Osteoblast (primary cell): Measurements from ENCODE around the gene PRICKLE2. TPM values are rescaled to one million over a fixed set of nuclear protein-coding genes. Genes with fewer than 3 reads are reported as not detected.

ENCODE experiments used
- DNase-seq: peaks from one replicate; pipeline ENCODE4 v3.0.0; 2011; ENCODE audit warnings: low spot score, mixed read lengths; ENCODE audit not compliant: insufficient read length; ENCODE audit errors: missing footprints
- H2AFZ ChIP-seq: 2 replicates; pipeline ENCODE4 v1.6.0; 2011; ENCODE audit warnings: mild to moderate bottlenecking, low read length
- H3K27ac ChIP-seq: 2 replicates; pipeline ENCODE4 v1.5.1; 2011; ENCODE audit warnings: mild to moderate bottlenecking, low read depth, low read length, moderate library complexity
- H3K27me3 ChIP-seq: 2 replicates; pipeline ENCODE4 v1.6.0; 2012; ENCODE audit warnings: mild to moderate bottlenecking, control low read depth, inconsistent platforms, low read length, moderate library complexity; ENCODE audit not compliant: insufficient read depth
- H3K36me3 ChIP-seq: 2 replicates; pipeline ENCODE4 v1.5.1; 2011; ENCODE audit warnings: mild to moderate bottlenecking, low read length, control low read depth, moderate library complexity; ENCODE audit not compliant: insufficient read depth
- H3K4me1 ChIP-seq: 2 replicates; pipeline ENCODE4 v1.5.1; 2011; ENCODE audit warnings: mild to moderate bottlenecking, low read length, control low read depth, moderate library complexity; ENCODE audit not compliant: insufficient read depth
- H3K4me2 ChIP-seq: 2 replicates; pipeline ENCODE4 v1.6.0; 2011; ENCODE audit warnings: mild to moderate bottlenecking, low read length; ENCODE audit not compliant: insufficient read depth
- H3K4me3 ChIP-seq: fragments of 200-600 bp; sonication (generic); 3 replicates; pipeline ENCODE4 v1.5.1; 2012; ENCODE audit warnings: mild to moderate bottlenecking, low read length, inconsistent platforms; ENCODE audit not compliant: insufficient read depth
- H3K79me2 ChIP-seq: 2 replicates; pipeline ENCODE4 v1.6.0; 2012; ENCODE audit warnings: mild to moderate bottlenecking, low read length, control low read depth, inconsistent platforms; ENCODE audit not compliant: insufficient read depth
- H3K9me3 ChIP-seq: 2 replicates; pipeline ENCODE4 v1.5.1; 2011; ENCODE audit warnings: low read depth, low read length, control low read depth
- H4K20me1 ChIP-seq: 2 replicates; pipeline ENCODE4 v1.6.0; 2012; ENCODE audit warnings: mild to moderate bottlenecking, low read length, control low read depth; ENCODE audit not compliant: insufficient read depth
- CTCF ChIP-seq: IDR thresholded peaks from 2 replicates; pipeline ENCODE4 v1.5.1; 2011; ENCODE audit warnings: mild to moderate bottlenecking, low read depth, low read length, moderate library complexity; ENCODE audit errors: extremely low read depth
- total RNA-seq: library from RNA; depleted of rRNA; stranded (reverse); fragments of >200 nt; gene quantifications from 2 replicates; pipeline ENCODE4 v1.2.3, GENCODE V29; 2012

Gene PRICKLE2
- total RNA-seq, 1 donor = 18.8 TPM

GRCh38 chr3:64131725-64132469 is 93.4 kb downstream of the PRICKLE2 start:
- no peaks in the 10 kb centered on the region for H3K79me2 ChIP-seq
- no peak overlapping the region for H3K4me2 ChIP-seq
- no peaks in the 10 kb centered on the region for H3K9me3 ChIP-seq
- H3K27ac ChIP-seq = no peak overlapping the region
- H3K4me1 ChIP-seq = no peaks in the 10 kb centered on the region
- H3K27me3 ChIP-seq = no peaks in the 10 kb centered on the region
- no peaks in the 10 kb centered on the region for H3K36me3 ChIP-seq
- H2AFZ ChIP-seq = no peak overlapping the region
- no peak overlapping the region for H3K4me3 ChIP-seq
- DNase-seq = no peak
- H4K20me1 ChIP-seq = peaks cover 21% of the 10 kb centered on the region
- TF ChIP-seq CTCF = no peak

- Histone ChIP-seq H3K4me1 (no peaks in the 10 kb centered on the region), H3K36me3 (no peaks in the 10 kb centered on the region), H3K4me3 (no peak overlapping the region), H2AFZ (no peak overlapping the region), H3K9me3 (no peaks in the 10 kb centered on the region), H3K79me2 (no peaks in the 10 kb centered on the region), H4K20me1 (peaks cover 22% of the 10 kb centered on the region), H3K27me3 (no peaks in the 10 kb centered on the region), H3K4me2 (no peak overlapping the region), H3K27ac (no peak overlapping the region)
- no peak for DNase-seq
- no peak for TF ChIP-seq CTCF
Measured at GRCh38 chr3:64130436-64130835, 94.8 kb downstream of the PRICKLE2 start.

- Histone ChIP-seq H3K4me1 (no peaks in the 10 kb centered on the region), H3K9me3 (no peaks in the 10 kb centered on the region), H2AFZ (no peak overlapping the region), H3K27me3 (no peaks in the 10 kb centered on the region), H3K27ac (no peak overlapping the region), H3K4me2 (no peak overlapping the region), H3K4me3 (no peak overlapping the region), H4K20me1 (peaks cover 22% of the 10 kb centered on the region), H3K36me3 (no peaks in the 10 kb centered on the region), H3K79me2 (no peaks in the 10 kb centered on the region)
- TF ChIP-seq CTCF = no peak
- DNase-seq = no peak
Measured at GRCh38 chr3:64129581-64129980, 95.7 kb downstream of the PRICKLE2 start.

GRCh38 chr3:64129106-64129505 is 96.2 kb downstream of the PRICKLE2 start:
- Histone ChIP-seq H3K4me3 (no peak overlapping the region), H3K27ac (no peak overlapping the region), H3K27me3 (no peaks in the 10 kb centered on the region), H3K36me3 (no peaks in the 10 kb centered on the region), H4K20me1 (peaks cover 22% of the 10 kb centered on the region), H3K9me3 (no peaks in the 10 kb centered on the region), H3K4me2 (no peak overlapping the region), H3K79me2 (no peaks in the 10 kb centered on the region), H3K4me1 (no peaks in the 10 kb centered on the region), H2AFZ (no peak overlapping the region)
- DNase-seq = no peak
- no peak for TF ChIP-seq CTCF
